Measurements from ENCODE around the gene FGF6.

FGF6 gene

GRCh38 chr12:4432878-4433744, 12.5 kb downstream of the FGF6 start:
- DNase-seq, result peak; percentile 21
- Mint-ChIP-seq H3K9me3 (no peaks in the 10 kb centered on the region), H3K4me1 (peaks cover 36% of the 10 kb centered on the region), H3K4me3 (no peak overlapping the region), H3K36me3 (ENCODE audit: low read depth) (no peaks in the 10 kb centered on the region), H3K27me3 (ENCODE audit: low read depth, poor library complexity) (peaks cover 3% of the 10 kb centered on the region), H3K27ac (peak overlapping the region; percentile 22)
- no peak for TF ChIP-seq CTCF (IDR thresholded peaks at IDR 0.05)

- H3K27me3 Mint-ChIP-seq (ENCODE audit: low read depth, poor library complexity), result peaks cover 3% of the 10 kb centered on the region
- no peak overlapping the region for H3K4me3 Mint-ChIP-seq
- TF ChIP-seq CTCF (IDR thresholded peaks at IDR 0.05), result no peak
- peaks cover 31% of the 10 kb centered on the region for H3K4me1 Mint-ChIP-seq
- DNase-seq, result no peak
- H3K9me3 Mint-ChIP-seq, result no peaks in the 10 kb centered on the region
- no peak overlapping the region for H3K27ac Mint-ChIP-seq
- no peaks in the 10 kb centered on the region for H3K36me3 Mint-ChIP-seq (ENCODE audit: low read depth)
These were observed 13.7 kb downstream of the FGF6 start for GRCh38 chr12:4431866-4432265.

- Mint-ChIP-seq H3K36me3 (ENCODE audit: low read depth) (no peaks in the 10 kb centered on the region), H3K27ac (no peak overlapping the region), H3K4me3 (no peak overlapping the region), H3K4me1 (peaks cover 28% of the 10 kb centered on the region), H3K9me3 (no peaks in the 10 kb centered on the region), H3K27me3 (ENCODE audit: low read depth, poor library complexity) (peaks cover 3% of the 10 kb centered on the region)
- no peak for TF ChIP-seq CTCF (IDR thresholded peaks at IDR 0.05)
- DNase-seq, result no peak
These were observed 14.2 kb downstream of the FGF6 start for GRCh38 chr12:4431436-4431835.

GRCh38 chr12:4424422-4424821, 21.2 kb downstream of the FGF6 start:
- Mint-ChIP-seq H3K9me3 (no peaks in the 10 kb centered on the region), H3K27ac (no peak overlapping the region), H3K27me3 (ENCODE audit: low read depth, poor library complexity) (peaks cover 6% of the 10 kb centered on the region), H3K4me1 (peaks cover 6% of the 10 kb centered on the region), H3K36me3 (ENCODE audit: low read depth) (no peaks in the 10 kb centered on the region), H3K4me3 (no peak overlapping the region)
- no peak for DNase-seq
- no peak for TF ChIP-seq CTCF (IDR thresholded peaks at IDR 0.05)

GRCh38 chr12:4423528-4424195, 22.0 kb downstream of the FGF6 start:
- no peak for DNase-seq
- H3K4me1 Mint-ChIP-seq, result peaks cover 6% of the 10 kb centered on the region
- no peaks in the 10 kb centered on the region for H3K36me3 Mint-ChIP-seq (ENCODE audit: low read depth)
- H3K27me3 Mint-ChIP-seq (ENCODE audit: low read depth, poor library complexity), result peaks cover 9% of the 10 kb centered on the region
- no peak overlapping the region for H3K27ac Mint-ChIP-seq
- no peak overlapping the region for H3K4me3 Mint-ChIP-seq
- H3K9me3 Mint-ChIP-seq, result no peaks in the 10 kb centered on the region
- no peak for TF ChIP-seq CTCF (IDR thresholded peaks at IDR 0.05)
